Spleen (tissue), 7 donors: ENCODE results near the gene TOP2B.

Source experiments
- POLR2A ChIP-seq, 3 donors: fragments of 450-650 bp; IDR thresholded peaks; one replicate each; pipeline ENCODE4 v1.5.1; 2017; ENCODE audit warnings: antibody characterized with exemption in 3 of 3, mild to moderate bottlenecking in 1 of 3
- POLR2AphosphoS5 ChIP-seq, 3 donors: sonication (generic); formaldehyde crosslinking; IDR thresholded peaks; one replicate each; pipeline ENCODE4 v1.5.1; 2017; ENCODE audit warnings: antibody characterized with exemption in 3 of 3
- TF ChIP-seq, protein P1 (sequence below), 11 experiments: fragments of 200-600 bp in 7 of 11; fragments of 450-650 bp in 4 of 11; sonication (generic) in 4 of 11; IDR thresholded peaks in 8 of 11; conservative IDR thresholded peaks in 3 of 11; 1 replicate in 7 of 11; 2 replicates in 4 of 11; pipeline versions ENCODE4 v1.4.0 to v1.8.0; 2016 to 2021; ENCODE audit warnings: antibody characterized with exemption in 11 of 11, inconsistent platforms in 4 of 11, mild to moderate bottlenecking in 1 of 11
- donor health status: DM: no; HTN: no; CAD: no; lungs with moderate emphysema.
- donor health status: DM: no; HTN: no; CAD: no.
- donor health status: DM: no; HTN: no; CAD: no.

GRCh38 chr3:25593001-25593400, 71.7 kb downstream of the TOP2B start:
- TF ChIP-seq, protein P1, sequence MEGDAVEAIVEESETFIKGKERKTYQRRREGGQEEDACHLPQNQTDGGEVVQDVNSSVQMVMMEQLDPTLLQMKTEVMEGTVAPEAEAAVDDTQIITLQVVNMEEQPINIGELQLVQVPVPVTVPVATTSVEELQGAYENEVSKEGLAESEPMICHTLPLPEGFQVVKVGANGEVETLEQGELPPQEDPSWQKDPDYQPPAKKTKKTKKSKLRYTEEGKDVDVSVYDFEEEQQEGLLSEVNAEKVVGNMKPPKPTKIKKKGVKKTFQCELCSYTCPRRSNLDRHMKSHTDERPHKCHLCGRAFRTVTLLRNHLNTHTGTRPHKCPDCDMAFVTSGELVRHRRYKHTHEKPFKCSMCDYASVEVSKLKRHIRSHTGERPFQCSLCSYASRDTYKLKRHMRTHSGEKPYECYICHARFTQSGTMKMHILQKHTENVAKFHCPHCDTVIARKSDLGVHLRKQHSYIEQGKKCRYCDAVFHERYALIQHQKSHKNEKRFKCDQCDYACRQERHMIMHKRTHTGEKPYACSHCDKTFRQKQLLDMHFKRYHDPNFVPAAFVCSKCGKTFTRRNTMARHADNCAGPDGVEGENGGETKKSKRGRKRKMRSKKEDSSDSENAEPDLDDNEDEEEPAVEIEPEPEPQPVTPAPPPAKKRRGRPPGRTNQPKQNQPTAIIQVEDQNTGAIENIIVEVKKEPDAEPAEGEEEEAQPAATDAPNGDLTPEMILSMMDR (IDR thresholded peaks at IDR 0.05 in 8 of 11, conservative IDR thresholded peaks at IDR 0.05 in 3 of 11) = no peak
- no peak for TF ChIP-seq POLR2A (IDR thresholded peaks at IDR 0.05)
- TF ChIP-seq POLR2AphosphoS5 (IDR thresholded peaks at IDR 0.05) = no peak
